Measurements from ENCODE around the gene UBE2E2.

UBE2E2 gene

GRCh38 chr3:23159929-23160328 is 43.2 kb upstream of the UBE2E2 start:
- peak; percentile 74 for ATAC-seq
- TF ChIP-seq ZNF565 (CRISPR knock-in tag; conservative IDR thresholded peaks at IDR 0.05; ENCODE audit: low read depth) (no peak), ISL1 (CRISPR knock-in tag; IDR thresholded peaks at IDR 0.05) (no peak), PATZ1 (CRISPR knock-in tag; IDR thresholded peaks at IDR 0.05; ENCODE audit: borderline replicate concordance) (no peak), ZFP30 (CRISPR knock-in tag; IDR thresholded peaks at IDR 0.05) (no peak), ZFP3 (CRISPR knock-in tag; IDR thresholded peaks at IDR 0.05) (no peak)

GRCh38 chr3:23161308-23161707 is 41.8 kb upstream of the UBE2E2 start:
- ATAC-seq: no peak
- no peak for TF ChIP-seq TOX (CRISPR knock-in tag; IDR thresholded peaks at IDR 0.05; ENCODE audit: borderline replicate concordance)
- no peak for TF ChIP-seq GLIS3 (CRISPR knock-in tag; IDR thresholded peaks at IDR 0.05)
- no peak for TF ChIP-seq ZFP3 (CRISPR knock-in tag; IDR thresholded peaks at IDR 0.05)
- no peak for TF ChIP-seq CSRNP3 (CRISPR knock-in tag; IDR thresholded peaks at IDR 0.05)
- no peak for TF ChIP-seq OSR1 (CRISPR knock-in tag; IDR thresholded peaks at IDR 0.05)
- no peak for TF ChIP-seq TCF4 (CRISPR knock-in tag; IDR thresholded peaks at IDR 0.05; ENCODE audit: borderline replicate concordance)
- no peak for TF ChIP-seq ESRRG (CRISPR knock-in tag; IDR thresholded peaks at IDR 0.05)
- no peak for TF ChIP-seq ARNTL (CRISPR knock-in tag; IDR thresholded peaks at IDR 0.05; ENCODE audit: borderline replicate concordance, low read depth)
- no peak for TF ChIP-seq ZC3H10 (CRISPR knock-in tag; IDR thresholded peaks at IDR 0.05)
- TF ChIP-seq RARB (CRISPR knock-in tag; IDR thresholded peaks at IDR 0.05): no peak
- TF ChIP-seq POU6F1 (CRISPR knock-in tag; IDR thresholded peaks at IDR 0.05; ENCODE audit: borderline replicate concordance, low read depth): no peak
- no peak for TF ChIP-seq ISL1 (CRISPR knock-in tag; IDR thresholded peaks at IDR 0.05)
- no peak for TF ChIP-seq ZFP30 (CRISPR knock-in tag; IDR thresholded peaks at IDR 0.05)

GRCh38 chr3:23161896-23162570 is 41.1 kb upstream of the UBE2E2 start:
- TF ChIP-seq TSHZ2 (CRISPR knock-in tag; IDR thresholded peaks at IDR 0.05) (no peak), ZNF565 (CRISPR knock-in tag; conservative IDR thresholded peaks at IDR 0.05; ENCODE audit: low read depth) (no peak), POU6F1 (CRISPR knock-in tag; IDR thresholded peaks at IDR 0.05; ENCODE audit: borderline replicate concordance, low read depth) (no peak), CREB5 (CRISPR knock-in tag; IDR thresholded peaks at IDR 0.05; ENCODE audit: low read depth) (no peak), SNAI2 (CRISPR knock-in tag; IDR thresholded peaks at IDR 0.05) (no peak)
- no peak for ATAC-seq
